BE2C (cell line): ENCODE data around the gene MAP4K5.
"Not testable (repeated sequence)": the region's sequence is repeated elsewhere in the genome, so short reads cannot be mapped to it uniquely, and the experiment has no call there.

Experiments
- DNase-seq: peaks from one replicate; pipeline ENCODE4 v3.0.0-alpha.2; 2020
- H3K27me3 ChIP-seq: fragments of 250-450 bp; sonication (Bioruptor Pico); 2 replicates; pipeline ENCODE4 v1.5.1; 2020; ENCODE audit warnings: mild to moderate bottlenecking
- H3K36me3 ChIP-seq: fragments of 250-450 bp; sonication (Bioruptor Pico); 2 replicates; pipeline ENCODE4 v1.5.1; 2020; ENCODE audit warnings: mild to moderate bottlenecking
- H3K4me1 ChIP-seq: fragments of 250-450 bp; sonication (Bioruptor Pico); 2 replicates; pipeline ENCODE4 v1.5.1; 2020
- H3K4me3 ChIP-seq: 2 replicates; pipeline ENCODE4 v1.5.1; 2011; ENCODE audit warnings: low read depth, low read length
- H3K9me3 ChIP-seq: fragments of 250-450 bp; sonication (Bioruptor Pico); 2 replicates; pipeline ENCODE4 v1.5.1; 2020
- CTCF ChIP-seq: IDR thresholded peaks from 2 replicates; pipeline ENCODE4 v1.5.1; 2012; ENCODE audit warnings: mild to moderate bottlenecking, low read depth, low read length

The MAP4K5 gene

GRCh38 chr14:50562841-50563240 is 30.5 kb upstream of the MAP4K5 start:
- DNase-seq: no peak
- H3K4me3 ChIP-seq: no peak overlapping the region
- no peaks in the 10 kb centered on the region for H3K36me3 ChIP-seq
- peaks cover 3% of the 10 kb centered on the region; the same call in 1 of the 2 replicates for H3K4me1 ChIP-seq
- TF ChIP-seq CTCF: no peak
- no peaks in the 10 kb centered on the region for H3K27me3 ChIP-seq
- no peaks in the 10 kb centered on the region for H3K9me3 ChIP-seq

GRCh38 chr14:50560931-50561285 is 28.5 kb upstream of the MAP4K5 start:
- Histone ChIP-seq H3K4me3 (peak overlapping the region; percentile 82), H3K4me1 (peaks cover 3% of the 10 kb centered on the region; the same call in 1 of the 2 replicates), H3K9me3 (no peaks in the 10 kb centered on the region), H3K36me3 (no peaks in the 10 kb centered on the region), H3K27me3 (no peaks in the 10 kb centered on the region)
- no peak for TF ChIP-seq CTCF
- DNase-seq: peak; percentile 73

DNA sequence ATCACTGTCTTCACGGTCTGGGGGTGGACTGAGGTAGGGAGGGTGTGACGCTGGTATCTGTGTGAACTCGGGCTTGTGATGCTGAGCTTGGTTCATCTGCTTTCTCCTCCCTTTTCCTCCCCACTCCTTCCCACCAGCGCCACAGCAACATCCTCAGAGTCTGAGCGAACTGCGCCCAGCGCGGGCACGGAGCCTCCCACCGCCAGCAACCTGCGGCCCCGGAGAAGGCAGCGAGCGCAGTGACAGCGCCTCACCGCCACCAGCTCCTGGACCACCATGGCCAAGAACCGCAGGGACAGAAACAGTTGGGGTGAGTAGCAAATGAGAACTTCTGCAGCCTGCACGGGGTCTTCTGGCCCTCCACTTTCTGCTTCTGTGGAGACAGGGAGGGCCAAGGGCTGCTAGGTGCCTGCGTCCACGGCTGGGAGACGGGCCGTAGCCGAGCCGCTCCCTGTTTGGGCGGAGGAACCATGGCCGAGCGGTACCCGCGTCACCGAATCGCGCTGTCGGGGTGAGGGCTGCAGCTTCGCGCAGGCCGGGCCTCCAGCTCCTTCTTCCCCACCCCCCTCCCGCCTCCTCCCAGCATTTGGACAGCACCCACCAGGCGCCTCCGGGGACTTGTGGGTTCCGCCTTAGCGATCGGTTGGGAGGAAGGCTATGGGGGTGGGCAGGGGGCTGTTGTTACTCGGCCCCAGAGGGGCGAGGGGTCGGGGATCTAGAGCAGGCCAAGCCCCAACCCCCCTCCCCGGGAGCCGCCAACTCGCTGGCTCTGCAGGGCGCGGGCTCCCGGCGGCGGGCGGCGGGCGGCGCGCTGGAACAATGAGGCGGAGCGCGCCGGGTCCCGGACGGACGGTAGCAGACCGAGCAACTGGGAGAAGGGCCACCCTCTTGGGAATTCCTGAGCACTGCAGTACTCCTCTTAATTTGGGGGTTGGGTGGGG is 27.9 kb upstream of the MAP4K5 start, which contains the start of gene ATL1:
ATL1 (plus strand) TSS at position 156 of the 941 bp plus-strand sequence; CDS start at position 277, 121 bp downstream.
- no peak for TF ChIP-seq CTCF
- H3K36me3 ChIP-seq: no peaks in the 10 kb centered on the region
- H3K9me3 ChIP-seq: no peaks in the 10 kb centered on the region
- H3K27me3 ChIP-seq: no peaks in the 10 kb centered on the region
- peak within 1 kb of the TSS; percentile 82 for H3K4me3 ChIP-seq
- DNase-seq: peak; percentile 81
- peaks cover 3% of the 10 kb centered on the region; the same call in 1 of the 2 replicates for H3K4me1 ChIP-seq

GRCh38 chr14:50552796-50553195 is 20.4 kb upstream of the MAP4K5 start:
- not testable (repeated sequence) for H3K9me3 ChIP-seq, DNase-seq, H3K36me3 ChIP-seq, H3K27me3 ChIP-seq, H3K4me3 ChIP-seq, H3K4me1 ChIP-seq

DNA sequence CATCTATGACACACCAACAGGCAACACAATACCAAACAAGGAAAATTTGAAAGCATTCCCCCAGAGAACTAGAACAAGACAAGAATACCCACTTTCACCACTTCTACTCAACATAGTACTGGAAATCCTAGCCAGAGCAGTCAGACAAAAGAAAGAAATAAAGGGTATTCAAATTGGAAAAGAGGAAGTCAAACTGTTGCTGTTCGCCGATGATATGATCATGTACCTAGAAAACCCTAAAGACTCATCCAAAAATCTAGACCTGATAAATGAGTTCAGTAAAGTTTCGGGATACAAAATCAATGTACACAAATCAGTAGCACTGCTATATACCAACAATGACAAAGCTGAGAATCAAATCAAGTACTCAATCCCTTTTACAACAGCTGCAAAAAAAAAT is 19.5 kb upstream of the MAP4K5 start:
- Histone ChIP-seq H3K36me3 (no peaks in the 10 kb centered on the region), H3K4me3 (no peak overlapping the region), H3K4me1 (no peaks in the 10 kb centered on the region), H3K9me3 (no peaks in the 10 kb centered on the region), H3K27me3 (no peaks in the 10 kb centered on the region)
- DNase-seq: no peak
- TF ChIP-seq CTCF: no peak

DNA sequence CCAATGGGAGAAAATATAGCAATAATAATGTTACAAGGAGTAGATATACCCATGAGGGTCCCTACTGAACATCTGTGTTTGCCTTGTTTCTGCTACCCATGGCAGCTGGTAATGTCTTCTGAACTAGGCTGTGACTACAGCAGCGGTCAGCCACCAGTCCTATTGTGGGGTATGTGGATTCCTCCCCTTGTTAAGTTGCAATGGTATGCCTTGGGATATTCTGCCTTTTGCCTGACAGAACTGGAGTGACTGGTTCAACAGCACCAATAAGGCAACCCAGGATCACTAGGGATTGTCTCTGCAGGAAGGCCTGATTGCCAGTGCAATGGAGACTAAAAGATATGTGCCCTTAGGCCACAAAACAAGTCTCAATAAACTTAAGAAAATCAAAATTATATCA is 17.9 kb upstream of the MAP4K5 start:
- Histone ChIP-seq H3K36me3 (no peaks in the 10 kb centered on the region), H3K4me1 (no peaks in the 10 kb centered on the region), H3K4me3 (no peak overlapping the region), H3K27me3 (no peaks in the 10 kb centered on the region), H3K9me3 (no peaks in the 10 kb centered on the region)
- no peak for DNase-seq
- no peak for TF ChIP-seq CTCF
